Astrocyte of the spinal cord (primary cell): ENCODE measurements around the gene ASTN2.

Experiments
- DNase-seq: peaks from one replicate; pipeline ENCODE4 v3.0.0; 2011; ENCODE audit warnings: low read depth, low spot score
- H3K4me3 ChIP-seq: 2 replicates; pipeline ENCODE4 v1.5.1; 2011; ENCODE audit warnings: low read depth, mild to moderate bottlenecking, low read length, moderate library complexity
- CTCF ChIP-seq: IDR thresholded peaks from 2 replicates; pipeline ENCODE4 v1.5.1; 2012; ENCODE audit warnings: low read depth, mild to moderate bottlenecking, low read length, inconsistent platforms
- in situ Hi-C: cut with HindIII; loops from 2 replicates; pipeline ENCODE4 v1.10.0; 2017; ENCODE audit warnings: low sequenced_read_pairs

The ASTN2 gene

DNA sequence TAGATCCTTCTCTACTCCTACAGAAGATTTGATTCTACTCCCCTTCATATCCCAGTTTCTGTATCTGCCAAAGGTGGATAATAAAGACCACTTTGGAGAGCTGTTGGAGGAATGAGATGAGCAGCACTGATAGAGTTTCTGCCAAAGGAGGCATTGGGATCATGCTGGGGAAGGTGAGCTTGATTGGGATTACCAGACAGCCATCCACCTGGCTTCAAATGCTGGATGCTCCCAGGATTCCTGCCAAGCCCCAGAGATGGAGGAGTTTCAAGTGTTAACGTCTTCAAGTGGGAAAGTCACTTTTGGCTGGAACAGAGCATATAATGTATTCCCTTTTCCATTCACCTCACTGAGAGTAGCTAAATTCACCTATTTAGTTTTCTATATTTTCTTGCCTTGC is 379.3 kb downstream of the ASTN2 start:
- in situ Hi-C loops: no loop called here
- no peak for TF ChIP-seq CTCF
- no peak overlapping the region for H3K4me3 ChIP-seq
- DNase-seq: no peak

GRCh38 chr9:117034866-117035265 is 380.0 kb downstream of the ASTN2 start:
- no peak for TF ChIP-seq CTCF
- in situ Hi-C loops: no loop called here
- DNase-seq: no peak
- H3K4me3 ChIP-seq: no peak overlapping the region

GRCh38 chr9:117030254-117030768 is 384.5 kb downstream of the ASTN2 start:
- no peak for TF ChIP-seq CTCF
- no peak overlapping the region for H3K4me3 ChIP-seq
- no peak for DNase-seq
- in situ Hi-C loops: no loop called here

GRCh38 chr9:117029341-117029740 is 385.5 kb downstream of the ASTN2 start:
- in situ Hi-C loops: no loop called here
- H3K4me3 ChIP-seq: no peak overlapping the region
- TF ChIP-seq CTCF: no peak
- DNase-seq: no peak

DNA sequence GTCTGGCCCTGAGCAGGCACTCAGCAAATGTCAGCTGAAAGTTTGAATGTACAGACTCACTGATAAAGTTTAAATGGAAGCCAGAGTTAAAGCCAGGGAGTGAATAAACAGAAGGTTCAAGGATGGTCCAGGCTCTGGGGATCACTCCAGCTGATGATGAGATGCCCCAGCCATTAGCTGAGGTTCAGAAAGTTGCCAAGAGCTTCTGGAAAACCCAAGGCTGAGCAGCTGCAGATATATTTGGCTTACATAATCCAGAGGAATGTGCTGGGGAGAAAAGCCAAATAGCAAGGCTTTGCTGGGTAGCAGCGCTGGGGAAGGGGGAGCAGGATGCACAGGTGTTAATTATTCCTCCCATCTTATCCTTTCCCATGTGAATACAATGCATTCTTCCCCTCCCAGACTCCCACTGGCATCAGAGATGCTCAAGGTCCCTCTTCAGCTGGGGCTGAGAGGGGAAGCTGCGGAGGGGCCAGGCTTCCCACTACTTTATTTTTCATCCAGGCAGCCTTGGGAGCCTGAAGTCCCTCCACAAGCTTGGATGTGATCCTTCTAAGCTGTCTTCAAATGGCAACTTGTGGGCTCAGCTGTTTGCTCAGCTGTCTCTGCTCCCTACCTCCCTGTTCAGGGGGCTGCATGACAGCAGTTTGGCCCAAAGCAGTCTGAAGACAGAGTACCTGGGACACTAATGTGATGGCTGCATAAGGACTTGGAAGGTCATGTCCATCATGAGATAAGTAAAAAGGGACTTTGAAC is 386.6 kb downstream of the ASTN2 start:
- in situ Hi-C loops: no loop called here
- DNase-seq: no peak
- no peak for TF ChIP-seq CTCF
- no peak overlapping the region for H3K4me3 ChIP-seq

- no peak overlapping the region for H3K4me3 ChIP-seq
- no peak for DNase-seq
- no peak for TF ChIP-seq CTCF
- in situ Hi-C loops: no loop called here
These were observed 393.0 kb downstream of the ASTN2 start for GRCh38 chr9:117021906-117022305.
